Hematopoietic multipotent progenitor cell treated with erythropoietin and hydrocortisone succinate and interleukin-3 and kit ligand, for 15 days (in vitro differentiated cells): ENCODE results near the gene ATP2C2.
"Not testable (repeated sequence)": the region's sequence is repeated elsewhere in the genome, so short reads cannot be mapped to it uniquely, and the experiment has no call there.

Experiments
- DNase-seq: peaks from one replicate; pipeline ENCODE4 v3.0.0-alpha.2; 2015; ENCODE audit warnings: low spot score

The ATP2C2 gene

GRCh38 chr16:84397090-84397489 lies 28.8 kb downstream of the ATP2C2 start:
- no peak for DNase-seq

- DNase-seq, result no peak
Observed at GRCh38 chr16:84398701-84399100, 30.4 kb downstream of the ATP2C2 start.

GRCh38 chr16:84399912-84400311 lies 31.6 kb downstream of the ATP2C2 start:
- DNase-seq, result not testable (repeated sequence)

- not testable (repeated sequence) for DNase-seq
Observed at GRCh38 chr16:84403435-84403834, 35.1 kb downstream of the ATP2C2 start.

- DNase-seq, result no peak
Observed at GRCh38 chr16:84404324-84404723, 36.0 kb downstream of the ATP2C2 start.

GRCh38 chr16:84404936-84405639 lies 36.8 kb downstream of the ATP2C2 start:
- no peak for DNase-seq

GRCh38 chr16:84406006-84406963 lies 37.9 kb downstream of the ATP2C2 start:
- no peak for DNase-seq

- DNase-seq, result no peak
Observed at GRCh38 chr16:84407588-84408313, 39.4 kb downstream of the ATP2C2 start.

- no peak for DNase-seq
Observed at GRCh38 chr16:84408314-84408690, 40.0 kb downstream of the ATP2C2 start.

- no peak for DNase-seq
Observed at GRCh38 chr16:84408856-84409255, 40.5 kb downstream of the ATP2C2 start.

- no peak for DNase-seq
Observed at GRCh38 chr16:84410361-84411138, 42.2 kb downstream of the ATP2C2 start.

- DNase-seq, result no peak
Observed at GRCh38 chr16:84411768-84412167, 43.4 kb downstream of the ATP2C2 start.

GRCh38 chr16:84412262-84412661 lies 43.9 kb downstream of the ATP2C2 start:
- no peak for DNase-seq

- no peak for DNase-seq
Observed at GRCh38 chr16:84413244-84414004, 45.1 kb downstream of the ATP2C2 start.

GRCh38 chr16:84414789-84415326 lies 46.5 kb downstream of the ATP2C2 start:
- no peak for DNase-seq

- DNase-seq, result no peak
Observed at GRCh38 chr16:84416407-84417321, 48.3 kb downstream of the ATP2C2 start.

GRCh38 chr16:84418056-84418849 lies 49.9 kb downstream of the ATP2C2 start:
- DNase-seq, result no peak

GRCh38 chr16:84419730-84420129 lies 51.4 kb downstream of the ATP2C2 start:
- DNase-seq, result no peak

GRCh38 chr16:84420556-84420955 lies 52.2 kb downstream of the ATP2C2 start:
- not testable (repeated sequence) for DNase-seq
